HFFc6 (cell line): Measurements from ENCODE around the gene IRF6. TPM values are rescaled to one million over a fixed set of nuclear protein-coding genes. Genes with fewer than 3 reads are reported as not detected.

ENCODE experiments used
- DNase-seq: peaks from one replicate; pipeline ENCODE4 v3.0.0-alpha.2; 2018
- H3K27ac Mint-ChIP-seq: 2 replicates; pipeline ENCODE4 v1.8.0; 2020; ENCODE audit warnings: mild to moderate bottlenecking, mixed read lengths
- H3K27me3 Mint-ChIP-seq: 2 replicates; pipeline ENCODE4 v1.8.0; 2021; ENCODE audit warnings: mild to moderate bottlenecking, moderate library complexity, mixed read lengths; ENCODE audit not compliant: insufficient read depth
- H3K36me3 Mint-ChIP-seq: 2 replicates; pipeline ENCODE4 v1.8.0; 2021; ENCODE audit warnings: low read depth, mixed read lengths
- H3K4me1 Mint-ChIP-seq: 2 replicates; pipeline ENCODE4 v1.8.0; 2020; ENCODE audit warnings: low read depth, mixed read lengths
- H3K4me3 Mint-ChIP-seq: 2 replicates; pipeline ENCODE4 v1.8.0; 2020; ENCODE audit warnings: mild to moderate bottlenecking, moderate library complexity, mixed read lengths
- H3K9me3 Mint-ChIP-seq: 2 replicates; pipeline ENCODE4 v1.8.0; 2020; ENCODE audit warnings: mild to moderate bottlenecking, mixed read lengths
- long read RNA-seq: library from polyadenylated mRNA; unstranded; transcript quantifications from one replicate; pipeline ENCODE4 v2.0.0, GENCODE V29; 2019
- total RNA-seq, 6 experiments: library from RNA; stranded (reverse); fragmentation: NEBNext Ultra II Directional; extraction: Animal tissue kit (Norgen Biotek cat#: 25700); gene quantifications; 2 replicates in 1 of 6; 3 replicates in 5 of 6; pipeline ENCODE4 v1.2.3, GENCODE V29; 2021
- TF ChIP-seq, protein P1 (sequence below): fragments of 200-600 bp; sonication (generic); IDR thresholded peaks from 2 replicates; pipeline ENCODE4 v1.5.0; 2021; ENCODE audit warnings: antibody characterized with exemption, mild to moderate bottlenecking

IRF6 gene
- total RNA-seq, result 1 to 10 TPM in 2 of 6 experiments, under 1 TPM in 4; 0.14 to 3.2 (median 0.28) TPM
- long read RNA-seq, result 0 reads

GRCh38 chr1:209805875-209806760, at the start of gene IRF6:
Gene IRF6 (minus strand): TSS chr1:209806142. CDS start chr1:209801413, 4,729 bp downstream.
- peak within 1 kb of the TSS; percentile 82; the same call in 1 of the 2 replicates for H3K27ac Mint-ChIP-seq
- DNase-seq, result peak; percentile 51

DNA sequence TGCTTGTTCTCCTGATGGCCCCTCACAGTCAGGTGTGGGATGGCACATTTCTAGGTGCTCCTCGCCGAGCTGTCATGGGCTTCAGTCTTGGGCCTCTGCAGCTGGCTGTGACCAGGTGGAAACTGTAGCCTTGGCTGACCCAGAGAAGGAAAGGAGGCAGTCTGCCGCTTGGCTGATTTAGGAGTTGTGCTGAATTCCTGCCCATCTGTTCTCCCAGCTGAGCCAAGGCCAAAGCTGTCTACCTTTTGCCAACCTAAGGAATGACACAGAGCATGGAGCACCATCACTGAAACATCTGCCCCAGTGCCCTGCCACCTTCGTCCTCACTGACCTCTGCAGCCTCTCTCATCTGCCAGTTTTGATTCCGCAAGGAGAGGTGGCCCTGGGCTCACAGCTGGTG, 49.7 kb upstream of the IRF6 start:
- TF ChIP-seq, protein P1, sequence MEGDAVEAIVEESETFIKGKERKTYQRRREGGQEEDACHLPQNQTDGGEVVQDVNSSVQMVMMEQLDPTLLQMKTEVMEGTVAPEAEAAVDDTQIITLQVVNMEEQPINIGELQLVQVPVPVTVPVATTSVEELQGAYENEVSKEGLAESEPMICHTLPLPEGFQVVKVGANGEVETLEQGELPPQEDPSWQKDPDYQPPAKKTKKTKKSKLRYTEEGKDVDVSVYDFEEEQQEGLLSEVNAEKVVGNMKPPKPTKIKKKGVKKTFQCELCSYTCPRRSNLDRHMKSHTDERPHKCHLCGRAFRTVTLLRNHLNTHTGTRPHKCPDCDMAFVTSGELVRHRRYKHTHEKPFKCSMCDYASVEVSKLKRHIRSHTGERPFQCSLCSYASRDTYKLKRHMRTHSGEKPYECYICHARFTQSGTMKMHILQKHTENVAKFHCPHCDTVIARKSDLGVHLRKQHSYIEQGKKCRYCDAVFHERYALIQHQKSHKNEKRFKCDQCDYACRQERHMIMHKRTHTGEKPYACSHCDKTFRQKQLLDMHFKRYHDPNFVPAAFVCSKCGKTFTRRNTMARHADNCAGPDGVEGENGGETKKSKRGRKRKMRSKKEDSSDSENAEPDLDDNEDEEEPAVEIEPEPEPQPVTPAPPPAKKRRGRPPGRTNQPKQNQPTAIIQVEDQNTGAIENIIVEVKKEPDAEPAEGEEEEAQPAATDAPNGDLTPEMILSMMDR, result no peak
- H3K4me1 Mint-ChIP-seq, result peaks cover 9% of the 10 kb centered on the region

More at GRCh38 chr1:209805875-209806760, at the start of gene IRF6:
- H3K27me3 Mint-ChIP-seq, result peaks cover 2% of the 10 kb centered on the region; the same call in 1 of the 2 replicates
- H3K36me3 Mint-ChIP-seq, result no peaks in the 10 kb centered on the region
- H3K4me1 Mint-ChIP-seq, result peaks cover 43% of the 10 kb centered on the region
- TF ChIP-seq, protein P1, result no peak
- H3K4me3 Mint-ChIP-seq, result peak within 1 kb of the TSS; percentile 81; the same call in 1 of the 2 replicates
- no peaks in the 10 kb centered on the region for H3K9me3 Mint-ChIP-seq

DNA sequence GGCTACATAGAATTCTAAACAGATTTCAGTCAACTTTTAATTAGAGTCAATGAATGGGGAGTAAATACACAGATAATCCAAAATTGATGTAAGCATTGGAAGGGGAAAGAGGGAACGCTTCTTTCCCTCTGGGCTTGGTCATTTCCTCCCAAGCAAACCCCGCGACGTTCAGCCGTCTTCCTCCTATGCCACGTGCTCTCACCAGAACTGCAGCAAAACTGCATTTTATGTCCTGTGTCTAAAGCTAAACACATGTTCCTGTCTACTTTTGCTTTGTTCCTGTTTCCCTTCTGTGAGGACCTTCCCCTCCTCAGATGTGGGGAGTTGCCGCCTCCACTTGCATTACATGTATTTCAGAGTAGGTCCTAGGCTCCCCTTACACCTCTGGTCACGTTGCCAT, 49.1 kb upstream of the IRF6 start:
- Mint-ChIP-seq H3K9me3 (no peaks in the 10 kb centered on the region; the same call in 1 of the 2 replicates), H3K27me3 (no peaks in the 10 kb centered on the region), H3K36me3 (peaks cover 45% of the 10 kb centered on the region), H3K27ac (peak overlapping the region; percentile 24; the same call in 1 of the 2 replicates), H3K4me3 (no peak overlapping the region), H3K4me1 (peaks cover 15% of the 10 kb centered on the region)
- TF ChIP-seq, protein P1, result no peak
- DNase-seq, result no peak

More for the DNA sequence above, 49.7 kb upstream of the IRF6 start:
- H3K27ac Mint-ChIP-seq, result no peak overlapping the region
- H3K9me3 Mint-ChIP-seq, result no peaks in the 10 kb centered on the region; the same call in 1 of the 2 replicates
- no peak overlapping the region for H3K4me3 Mint-ChIP-seq
- peaks cover 45% of the 10 kb centered on the region for H3K36me3 Mint-ChIP-seq
- DNase-seq, result no peak
- no peaks in the 10 kb centered on the region for H3K27me3 Mint-ChIP-seq

DNA sequence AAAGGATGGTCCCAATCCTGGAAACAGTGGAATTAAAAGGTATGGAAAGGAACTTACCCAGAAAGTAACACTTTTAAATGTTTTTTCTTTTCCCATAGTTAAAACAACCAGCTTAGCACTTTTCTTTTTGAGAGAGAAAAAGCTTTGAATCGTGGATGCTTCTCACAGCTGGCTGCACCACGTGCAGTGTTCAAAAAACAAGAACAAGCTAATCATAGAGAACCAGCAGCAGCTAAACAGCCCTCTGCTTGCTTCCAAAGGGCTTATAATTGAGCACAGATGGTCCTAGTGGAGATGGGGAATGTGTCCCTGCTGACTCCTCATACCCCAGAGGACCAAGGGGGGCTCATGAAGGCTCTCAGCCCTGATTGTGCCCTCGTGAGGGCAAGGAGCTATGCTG, 48.3 kb upstream of the IRF6 start:
- TF ChIP-seq, protein P1, result no peak
- Mint-ChIP-seq H3K27me3 (no peaks in the 10 kb centered on the region), H3K36me3 (peaks cover 50% of the 10 kb centered on the region), H3K9me3 (no peaks in the 10 kb centered on the region; the same call in 1 of the 2 replicates), H3K4me3 (no peak overlapping the region), H3K27ac (no peak overlapping the region), H3K4me1 (peaks cover 23% of the 10 kb centered on the region)
- DNase-seq, result no peak

DNA sequence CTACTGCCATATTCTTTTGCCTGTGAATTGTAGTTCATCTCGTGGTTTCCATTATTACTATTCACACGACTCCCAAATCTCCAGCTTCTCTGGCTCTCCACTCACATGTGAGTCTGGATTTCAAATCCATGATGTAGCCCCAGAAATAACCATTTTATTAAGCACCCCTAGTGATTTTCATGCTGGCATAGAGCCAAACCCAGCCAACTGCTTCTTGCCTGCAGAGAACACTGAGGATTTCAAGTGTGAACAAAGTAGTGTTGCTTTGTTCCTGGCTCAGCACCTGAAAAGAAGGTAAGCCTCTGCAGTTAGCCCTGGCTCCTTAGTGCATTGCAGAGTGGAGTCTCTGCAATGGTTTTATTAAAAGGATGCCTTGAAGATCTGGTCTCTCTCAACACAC, 47.7 kb upstream of the IRF6 start:
- TF ChIP-seq, protein P1, result no peak
- Mint-ChIP-seq H3K36me3 (peaks cover 50% of the 10 kb centered on the region), H3K9me3 (no peaks in the 10 kb centered on the region; the same call in 1 of the 2 replicates), H3K27me3 (no peaks in the 10 kb centered on the region), H3K4me1 (peaks cover 24% of the 10 kb centered on the region), H3K4me3 (no peak overlapping the region), H3K27ac (no peak overlapping the region)
- DNase-seq, result no peak
